Adrenal gland (tissue), 12 donors: ENCODE results near the gene GLRX. TPM values are rescaled to one million over a fixed set of nuclear protein-coding genes. Genes with fewer than 3 reads are reported as not detected.

ENCODE experiments used
- DNase-seq, 7 donors: peaks; one replicate each; pipeline ENCODE4 v3.0.0-alpha.2; 2019 to 2020
- H3K27ac ChIP-seq, 5 donors: fragments of 200-600 bp; sonication (generic) in 4 of 5; 1 replicate in 3 of 5; 2 replicates in 2 of 5; pipeline versions ENCODE4 v1.5.1 to v1.8.0; 2016 to 2020; ENCODE audit warnings: mild to moderate bottlenecking in 1 of 5
- H3K27me3 ChIP-seq: fragments of 200-600 bp; 2 replicates; pipeline ENCODE4 v1.8.0; 2021
- H3K36me3 ChIP-seq, 2 donors: fragments of 200-600 bp; replicated peaks in 1 of 2; 1 replicate in 1 of 2; 2 replicates in 1 of 2; pipeline versions ENCODE4 v1.5.1 to v1.8.0; 2018 to 2022
- H3K4me1 ChIP-seq, 2 donors: fragments of 200-600 bp; replicated peaks in 1 of 2; 1 replicate in 1 of 2; 2 replicates in 1 of 2; pipeline versions ENCODE4 v1.5.1 to v1.8.0; 2018 to 2021
- H3K4me3 ChIP-seq, 4 donors: fragments of 200-600 bp; sonication (generic) in 3 of 4; one replicate each; pipeline ENCODE4 v1.5.1; 2016 to 2018
- H3K9me3 ChIP-seq, 3 donors: fragments of 200-600 bp; sonication (generic) in 1 of 3; replicated peaks in 1 of 3; 1 replicate in 2 of 3; 2 replicates in 1 of 3; pipeline versions ENCODE4 v1.5.1 to v1.8.0; 2016 to 2021
- CTCF ChIP-seq, 6 experiments: fragments of 450-650 bp in 4 of 6; fragments of 200-600 bp in 2 of 6; sonication (generic) in 1 of 6; IDR thresholded peaks; 1 replicate in 5 of 6; 2 replicates in 1 of 6; pipeline versions ENCODE4 v1.5.1 to v1.8.0; 2016 to 2021; ENCODE audit warnings: antibody characterized with exemption in 6 of 6, mild to moderate bottlenecking in 2 of 6, moderate library complexity in 1 of 6
- POLR2A ChIP-seq, 2 donors: fragments of 450-650 bp; IDR thresholded peaks; one replicate each; pipeline ENCODE4 v1.6.1; 2017; ENCODE audit warnings: antibody characterized with exemption in 2 of 2, mild to moderate bottlenecking in 2 of 2, moderate library complexity in 1 of 2
- WGBS, 4 donors: extraction: QIAGEN DNeasy Blood & Tissue Kit in 2 of 4; methylation state at CpG; one replicate each; pipeline versions ENCODE4 v1.1.5 to v1.1.7; 2013 to 2017; 5-methylcytosine and 5-hydroxymethylcytosine counted together
- intact Hi-C, 2 donors: fragments of 100-400 bp; cut with DNase I; formaldehyde crosslinking; loops; one replicate each; pipeline versions ENCODE4 v1.14.1 to v1.15.0; 2022 to 2023
- polyA plus RNA-seq, 3 donors: library from polyadenylated mRNA; stranded (reverse); fragments of 200-250 nt in 2 of 3; fragments of 350-450 nt in 1 of 3; fragmentation: Illumina TruSeq in 1 of 3; extraction: RNeasy Lipid Tissue Mini Kit (QIAGEN cat#74804) in 1 of 3; gene quantifications; one replicate each; pipeline ENCODE4 v1.2.3, GENCODE V29; 2013 to 2014
- total RNA-seq, 9 donors: library from RNA; depleted of rRNA in 4 of 9; stranded (reverse); fragments of >200 nt in 4 of 9; fragments of 120-200 nt in 1 of 9; fragmentation: NEBNext Ultra II Directional in 1 of 9; extraction: Animal tissue kit (Norgen Biotek cat#: 25700) in 1 of 9; gene quantifications; one replicate each; pipeline versions ENCODE4 v1.1.0 to v1.2.4, GENCODE V29; 2013 to 2023
- donor health status: healthy with polysubstance abuse.
- donor health status: Bipolar disorder and iron deficiency.
- donor health status: DM: yes; HTN: yes; CAD: no.
- donor health status: DM: no; HTN: no; CAD: no.
- donor health status: DM: no; HTN: no; CAD: no.
- donor health status: DM: yes; HTN: yes; CAD: no.

GLRX gene
- total and polyA plus RNA-seq, 12 donors: 55.7 to 279 (median 116) TPM

GRCh38 chr5:95863383-95863757, 40.8 kb upstream of the GLRX start:
- peaks cover 2 to 33% of the 10 kb centered on the region in 2 donors for H3K4me1 ChIP-seq
- TF ChIP-seq CTCF (IDR thresholded peaks at IDR 0.05) (no peak), POLR2A (IDR thresholded peaks at IDR 0.05) (no peak)
- no peak overlapping the region for H3K4me3 ChIP-seq
- no peaks in the 10 kb centered on the region for H3K36me3 ChIP-seq
- DNase-seq: peak in 2 of 7 donors; percentile 42 to 49
- H3K9me3 ChIP-seq: no peaks in the 10 kb centered on the region
- WGBS, 4 donors: 59 to 76% (median 74%) methylated on average over 2 to 4 of the region's 4 CpGs
- intact Hi-C loops: loop anchor here (5.0 kb wide), 1 partner anchor 474 kb away; no protein-coding TSS in a partner anchor
- H3K27me3 ChIP-seq: no peaks in the 10 kb centered on the region
- peak overlapping the region in 3 of 5 donors; percentile 14 to 88 (median 69) for H3K27ac ChIP-seq

GRCh38 chr5:95862671-95863382, 40.3 kb upstream of the GLRX start:
- 65 to 80% (median 66%) methylated on average over 8 of the region's 8 CpGs for WGBS, 4 donors
- peaks cover 7 to 38% of the 10 kb centered on the region in 2 donors for H3K4me1 ChIP-seq
- no peak for DNase-seq
- intact Hi-C loops: loop anchor here (5.0 kb wide), 1 partner anchor 474 kb away; no protein-coding TSS in a partner anchor
- TF ChIP-seq POLR2A (IDR thresholded peaks at IDR 0.05): no peak
- TF ChIP-seq CTCF (IDR thresholded peaks at IDR 0.05): no peak
- no peak overlapping the region for H3K4me3 ChIP-seq
- H3K27ac ChIP-seq: peak overlapping the region in 4 of 5 donors; percentile 6 to 88 (median 42)
- H3K36me3 ChIP-seq: no peaks in the 10 kb centered on the region
- no peaks in the 10 kb centered on the region for H3K27me3 ChIP-seq
- H3K9me3 ChIP-seq: no peaks in the 10 kb centered on the region

- DNase-seq: no peak
- peak overlapping the region in 3 of 5 donors; percentile 7 to 88 (median 69) for H3K27ac ChIP-seq
- H3K36me3 ChIP-seq: no peaks in the 10 kb centered on the region
- no peaks in the 10 kb centered on the region for H3K9me3 ChIP-seq
- H3K27me3 ChIP-seq: no peaks in the 10 kb centered on the region
- H3K4me1 ChIP-seq: peaks cover 12 to 47% of the 10 kb centered on the region in 2 donors
- H3K4me3 ChIP-seq: no peak overlapping the region
- intact Hi-C loops: loop anchor here (5.0 kb wide), 1 partner anchor 475 kb away; no protein-coding TSS in a partner anchor
- WGBS, 4 donors: 75 to 79% (median 77%) methylated on average over 8 of the region's 8 CpGs
- TF ChIP-seq POLR2A (IDR thresholded peaks at IDR 0.05) (no peak), CTCF (IDR thresholded peaks at IDR 0.05) (no peak)
Observed at GRCh38 chr5:95861864-95862561, 39.5 kb upstream of the GLRX start.

GRCh38 chr5:95861221-95861863, 38.8 kb upstream of the GLRX start:
- H3K27me3 ChIP-seq: no peaks in the 10 kb centered on the region
- TF ChIP-seq CTCF (IDR thresholded peaks at IDR 0.05) (no peak), POLR2A (IDR thresholded peaks at IDR 0.05) (no peak)
- intact Hi-C loops: loop anchor here (5.0 kb wide), 1 partner anchor 476 kb away; no protein-coding TSS in a partner anchor
- peak overlapping the region in 3 of 5 donors; percentile 7 to 88 (median 69) for H3K27ac ChIP-seq
- 49 to 57% (median 53%) methylated on average over 14 of the region's 14 CpGs for WGBS, 4 donors
- peak; percentile 56 to 88 (median 72) for DNase-seq
- H3K4me3 ChIP-seq: no peak overlapping the region
- H3K4me1 ChIP-seq: peaks cover 15 to 53% of the 10 kb centered on the region in 2 donors
- no peaks in the 10 kb centered on the region for H3K9me3 ChIP-seq
- no peaks in the 10 kb centered on the region for H3K36me3 ChIP-seq
